CD14-positive monocyte (primary cell): ENCODE measurements around the gene BDNF. TPM values are rescaled to one million over a fixed set of nuclear protein-coding genes. Genes with fewer than 3 reads are reported as not detected.
"Not testable (repeated sequence)": the region's sequence is repeated elsewhere in the genome, so short reads cannot be mapped to it uniquely, and the experiment has no call there.

Experiments used
- DNase-seq, 3 donors: peaks; one replicate each; pipeline ENCODE4 v3.0.0-alpha.2; 2011 to 2022
- H2AFZ ChIP-seq: 2 replicates; pipeline ENCODE4 v1.6.0; 2012; ENCODE audit warnings: mild to moderate bottlenecking, low read depth, low read length, inconsistent platforms; ENCODE audit not compliant: insufficient read depth, poor library complexity, severe bottlenecking
- H3K27ac ChIP-seq, 2 donors: 1 replicate in 1 of 2; 2 replicates in 1 of 2; pipeline ENCODE4 v1.5.1; 2012 to 2013; ENCODE audit warnings: low read length in 2 of 2, control low read depth in 1 of 2, inconsistent platforms in 1 of 2, low read depth in 1 of 2, mild to moderate bottlenecking in 1 of 2
- H3K27me3 ChIP-seq, 2 donors: one replicate each; pipeline versions ENCODE4 v1.6.0 to v1.6.1; 2011 to 2013; ENCODE audit warnings: low read length in 2 of 2; ENCODE audit not compliant: control insufficient read depth in 2 of 2, insufficient read depth in 2 of 2
- H3K36me3 ChIP-seq, 2 donors: replicated peaks in 1 of 2; 1 replicate in 1 of 2; 2 replicates in 1 of 2; pipeline versions ENCODE4 v1.5.1 to v1.6.1; 2012 to 2013; ENCODE audit warnings: low read length in 2 of 2, control low read depth in 1 of 2, inconsistent platforms in 1 of 2, mild to moderate bottlenecking in 1 of 2; ENCODE audit not compliant: insufficient read depth in 2 of 2, control insufficient read depth in 1 of 2
- H3K4me1 ChIP-seq, 2 donors: 1 replicate in 1 of 2; 2 replicates in 1 of 2; pipeline versions ENCODE4 v1.5.1 to v1.6.1; 2012 to 2013; ENCODE audit warnings: low read length in 2 of 2, control low read depth in 1 of 2, inconsistent platforms in 1 of 2, mild to moderate bottlenecking in 1 of 2, moderate library complexity in 1 of 2; ENCODE audit not compliant: insufficient read depth in 2 of 2, control insufficient read depth in 1 of 2
- H3K4me2 ChIP-seq: replicated peaks from 2 replicates; pipeline ENCODE3; 2012; ENCODE audit warnings: low read length, moderate library complexity, mild to moderate bottlenecking; ENCODE audit not compliant: poor library complexity, severe bottlenecking; ENCODE audit errors: extremely low read depth
- H3K4me3 ChIP-seq, 3 experiments: fragments of 200-600 bp in 1 of 3; sonication (generic) in 1 of 3; replicated peaks in 1 of 3; 1 replicate in 2 of 3; 2 replicates in 1 of 3; pipeline ENCODE4 v1.5.1; 2011 to 2013; ENCODE audit warnings: low read length in 3 of 3, mild to moderate bottlenecking in 3 of 3, control low read depth in 2 of 3, low read depth in 2 of 3, inconsistent platforms in 1 of 3, moderate library complexity in 1 of 3
- H3K79me2 ChIP-seq: 2 replicates; pipeline ENCODE4 v1.6.0; 2012; ENCODE audit warnings: mild to moderate bottlenecking, control low read depth, inconsistent platforms, low read length, moderate library complexity; ENCODE audit not compliant: insufficient read depth
- H3K9ac ChIP-seq: 2 replicates; pipeline ENCODE4 v1.6.0; 2017; ENCODE audit warnings: low read length, mild to moderate bottlenecking; ENCODE audit not compliant: insufficient read depth, poor library complexity, severe bottlenecking
- H3K9me3 ChIP-seq, 2 donors: replicated peaks in 1 of 2; 1 replicate in 1 of 2; 2 replicates in 1 of 2; pipeline versions ENCODE4 v1.5.1 to v1.6.1; 2012 to 2013; ENCODE audit warnings: low read length in 2 of 2, control low read depth in 1 of 2; ENCODE audit not compliant: control insufficient read depth in 1 of 2, insufficient read depth in 1 of 2
- H4K20me1 ChIP-seq: 2 replicates; pipeline ENCODE4 v1.6.0; 2012; ENCODE audit warnings: mild to moderate bottlenecking, low read length, control low read depth, moderate library complexity; ENCODE audit not compliant: insufficient read depth
- H3K27ac Mint-ChIP-seq, 7 donors: one replicate each; pipeline ENCODE4 v1.8.0; 2020; ENCODE audit warnings: mild to moderate bottlenecking in 7 of 7, mixed read lengths in 7 of 7, moderate library complexity in 6 of 7, inconsistent platforms in 2 of 7
- H3K27me3 Mint-ChIP-seq, 3 donors: one replicate each; pipeline ENCODE4 v1.8.0; 2021 to 2022; ENCODE audit warnings: low read depth in 3 of 3, mild to moderate bottlenecking in 3 of 3, mixed read lengths in 3 of 3, moderate library complexity in 3 of 3, inconsistent platforms in 1 of 3
- H3K36me3 Mint-ChIP-seq, 2 donors: one replicate each; pipeline ENCODE4 v1.8.0; 2020; ENCODE audit warnings: mixed read lengths in 2 of 2, inconsistent platforms in 1 of 2, mild to moderate bottlenecking in 1 of 2
- H3K4me1 Mint-ChIP-seq: one replicate; pipeline ENCODE4 v1.8.0; 2020; ENCODE audit warnings: mild to moderate bottlenecking, mixed read lengths
- H3K4me3 Mint-ChIP-seq, 2 donors: one replicate each; pipeline ENCODE4 v1.8.0; 2020; ENCODE audit warnings: mild to moderate bottlenecking in 2 of 2, mixed read lengths in 2 of 2, moderate library complexity in 1 of 2
- H3K9me3 Mint-ChIP-seq, 7 donors: one replicate each; pipeline ENCODE4 v1.8.0; 2020 to 2022; ENCODE audit warnings: mixed read lengths in 7 of 7, mild to moderate bottlenecking in 6 of 7, moderate library complexity in 6 of 7, inconsistent platforms in 2 of 7
- CTCF ChIP-seq: fragments of 200-600 bp; IDR thresholded peaks from one replicate; pipeline ENCODE4 v1.8.0; 2022; ENCODE audit warnings: antibody characterized with exemption, mild to moderate bottlenecking
- WGBS: methylation state at CpG from one replicate; pipeline ENCODE4 v1.1.5; 2013; ENCODE audit warnings: missing lambda C conversion rate; ENCODE audit not compliant: insufficient coverage; 5-methylcytosine and 5-hydroxymethylcytosine counted together
- intact Hi-C, 2 donors: fragments of 100-400 bp; cut with micrococcal nuclease; formaldehyde crosslinking; loops; one replicate each; pipeline versions ENCODE4 v1.15.0 to v1.15.1; 2023
- polyA plus RNA-seq, 3 donors: library from polyadenylated mRNA; depleted of rRNA in 1 of 3; unstranded in 2 of 3; stranded (reverse) in 1 of 3; fragments of 300-500 nt in 2 of 3; fragments of >200 nt in 1 of 3; fragmentation: Illumina TruSeq in 2 of 3; gene quantifications; 1 replicate in 2 of 3; 2 replicates in 1 of 3; pipeline ENCODE4 v1.2.3, GENCODE V29; 2012 to 2021

Gene BDNF
- polyA plus RNA-seq, 3 donors: not detected

- DNase-seq, H3K27me3 ChIP-seq, H3K4me3 Mint-ChIP-seq, H3K27ac ChIP-seq, H2AFZ ChIP-seq, H3K4me3 ChIP-seq, H3K79me2 ChIP-seq, H3K27me3 Mint-ChIP-seq, intact Hi-C loops, H3K4me1 ChIP-seq, H3K27ac Mint-ChIP-seq, H3K9me3 ChIP-seq, H3K36me3 ChIP-seq, H3K4me2 ChIP-seq, H4K20me1 ChIP-seq, H3K4me1 Mint-ChIP-seq, H3K36me3 Mint-ChIP-seq, H3K9ac ChIP-seq: not testable (repeated sequence)
- peaks cover 15 to 58% (median 24%) of the 10 kb centered on the region in 7 donors for H3K9me3 Mint-ChIP-seq
- WGBS: 95% methylated on average over 5 of the region's 10 CpGs
These were observed 66.0 kb downstream of the BDNF start for GRCh38 chr11:27634282-27634681.

GRCh38 chr11:27629023-27629422, 71.2 kb downstream of the BDNF start:
- H3K4me1 ChIP-seq, H3K27me3 Mint-ChIP-seq, intact Hi-C loops: not testable (repeated sequence)

GRCh38 chr11:27627979-27628378, 72.3 kb downstream of the BDNF start:
- DNase-seq: no peak
- Histone ChIP-seq H3K79me2 (no peaks in the 10 kb centered on the region), H3K4me3 (no peak overlapping the region), H3K4me2 (no peak overlapping the region), H2AFZ (no peak overlapping the region), H3K36me3 (no peaks in the 10 kb centered on the region), H3K9ac (no peak overlapping the region), H3K27me3 (no peaks in the 10 kb centered on the region), H4K20me1 (no peaks in the 10 kb centered on the region), H3K27ac (no peak overlapping the region), H3K4me1 (no peaks in the 10 kb centered on the region), H3K9me3 (peaks cover 0 to 7% of the 10 kb centered on the region in 2 donors)
- H3K27ac Mint-ChIP-seq: no peak overlapping the region
- WGBS: 71% methylated on average over 1 of the region's 1 CpG
- intact Hi-C loops: no loop called here
- no peaks in the 10 kb centered on the region for H3K4me1 Mint-ChIP-seq
- TF ChIP-seq CTCF: no peak
- no peak overlapping the region for H3K4me3 Mint-ChIP-seq
- H3K9me3 Mint-ChIP-seq: peaks cover 12 to 34% (median 17%) of the 10 kb centered on the region in 7 donors
- no peaks in the 10 kb centered on the region for H3K36me3 Mint-ChIP-seq
- H3K27me3 Mint-ChIP-seq: no peaks in the 10 kb centered on the region

More at GRCh38 chr11:27629023-27629422, 71.2 kb downstream of the BDNF start:
- H3K27me3 ChIP-seq, H3K27ac Mint-ChIP-seq, H3K79me2 ChIP-seq, H3K4me3 Mint-ChIP-seq, H3K4me3 ChIP-seq, H3K36me3 Mint-ChIP-seq, H3K9me3 ChIP-seq, H3K4me2 ChIP-seq, H2AFZ ChIP-seq, H3K9ac ChIP-seq, DNase-seq, H3K4me1 Mint-ChIP-seq, H4K20me1 ChIP-seq, H3K36me3 ChIP-seq, H3K27ac ChIP-seq: not testable (repeated sequence)
- H3K9me3 Mint-ChIP-seq: peaks cover 8 to 43% (median 20%) of the 10 kb centered on the region in 7 donors
- WGBS: no CpG with 5 or more reads among the region's 5 CpGs
